A549 treated with GW870086 at 1 μM for 4 hours (cell line): ENCODE data around the gene IQCE. TPM values are rescaled to one million over a fixed set of nuclear protein-coding genes. Genes with fewer than 3 reads are reported as not detected.

ENCODE experiments used
- total RNA-seq: library from RNA; stranded (reverse); fragments of 200-300 nt; extraction: Qiagen RNA extraction; gene quantifications from 5 replicates; pipeline ENCODE4 v1.2.3, GENCODE V29; 2022; ENCODE audit warnings: low read depth

The IQCE gene
- 10.5 to 13.7 TPM (median 11.7 TPM) in 5 replicates for total RNA-seq

DNA sequence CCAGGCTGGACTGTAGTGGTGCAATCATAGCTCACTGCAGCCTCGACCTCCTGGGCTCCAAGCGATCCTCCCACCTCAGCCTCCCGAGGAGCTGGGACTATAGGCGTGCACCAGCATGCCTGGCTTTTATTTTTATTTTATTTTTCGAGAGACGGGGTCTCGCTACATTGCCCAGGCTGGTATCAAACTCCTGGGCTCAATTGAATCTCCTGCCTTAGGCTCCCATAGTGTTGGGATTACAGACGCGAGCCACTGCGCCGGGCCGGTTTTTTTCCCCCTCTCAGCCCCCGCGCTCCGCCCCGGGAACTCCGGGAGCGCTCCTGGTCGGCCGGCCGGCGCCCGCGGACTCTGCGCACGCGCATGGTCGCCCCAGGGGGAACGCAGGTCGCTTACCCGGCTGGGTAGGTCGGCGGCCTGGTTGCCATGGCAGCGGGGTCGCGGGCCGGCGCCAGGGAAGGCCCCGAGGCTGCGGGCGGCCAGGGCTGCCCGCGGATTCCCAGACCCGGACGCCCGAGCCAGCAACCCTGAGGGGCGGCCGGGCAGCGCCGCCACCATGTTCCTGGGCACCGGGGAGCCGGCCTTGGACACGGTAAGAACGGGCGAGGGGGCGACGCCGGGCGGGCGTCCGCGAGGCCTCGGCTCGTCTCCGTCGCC lies at the start of gene IQCE:
IQCE (plus strand) TSS at position 351 of the 654 bp plus-strand sequence; CDS start at position 554, 203 bp downstream.

DNA sequence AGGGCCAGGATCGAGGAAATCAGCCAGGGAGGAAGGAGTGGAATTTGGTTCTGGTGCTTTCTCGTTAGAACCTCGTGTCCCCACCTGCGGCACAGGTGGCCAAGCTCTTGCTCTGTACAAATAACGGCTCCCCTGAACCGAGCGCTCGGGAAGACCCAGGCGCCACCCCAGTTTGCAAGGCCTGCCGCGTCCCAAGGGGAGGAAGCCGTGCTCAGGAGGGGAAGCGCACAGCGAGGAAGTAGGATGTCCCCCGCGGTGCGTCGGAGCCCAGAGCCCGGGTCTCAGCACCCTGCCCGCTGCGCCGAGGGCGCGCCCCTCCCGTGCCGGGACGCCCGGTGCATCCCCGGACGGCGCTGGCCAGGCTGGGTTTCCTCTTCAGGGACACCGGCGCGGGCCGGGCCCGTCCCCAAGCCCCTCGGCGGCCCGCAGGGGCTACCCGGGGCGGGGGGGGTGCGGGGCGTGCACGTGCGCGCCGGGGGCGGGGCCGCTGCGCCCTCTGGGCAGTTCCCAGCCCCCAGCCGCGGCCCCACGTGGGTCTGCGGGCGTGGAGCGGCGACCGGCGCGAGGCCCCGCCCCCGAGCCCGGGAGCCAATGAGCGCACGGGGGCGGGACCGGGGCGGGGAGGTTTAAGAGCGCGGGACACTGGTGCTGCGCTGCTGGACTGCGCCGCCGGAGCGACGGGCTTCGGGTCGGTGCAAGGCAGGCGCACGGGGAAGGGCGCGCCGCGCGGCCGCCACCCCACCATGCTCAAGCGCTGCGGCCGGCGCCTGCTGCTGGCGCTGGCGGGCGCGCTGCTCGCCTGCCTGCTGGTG lies 39.5 kb upstream of the IQCE start, which contains the start of gene LFNG:
LFNG (plus strand) TSS at position 656 of the 812 bp plus-strand sequence; CDS start at position 744, 88 bp downstream.

DNA sequence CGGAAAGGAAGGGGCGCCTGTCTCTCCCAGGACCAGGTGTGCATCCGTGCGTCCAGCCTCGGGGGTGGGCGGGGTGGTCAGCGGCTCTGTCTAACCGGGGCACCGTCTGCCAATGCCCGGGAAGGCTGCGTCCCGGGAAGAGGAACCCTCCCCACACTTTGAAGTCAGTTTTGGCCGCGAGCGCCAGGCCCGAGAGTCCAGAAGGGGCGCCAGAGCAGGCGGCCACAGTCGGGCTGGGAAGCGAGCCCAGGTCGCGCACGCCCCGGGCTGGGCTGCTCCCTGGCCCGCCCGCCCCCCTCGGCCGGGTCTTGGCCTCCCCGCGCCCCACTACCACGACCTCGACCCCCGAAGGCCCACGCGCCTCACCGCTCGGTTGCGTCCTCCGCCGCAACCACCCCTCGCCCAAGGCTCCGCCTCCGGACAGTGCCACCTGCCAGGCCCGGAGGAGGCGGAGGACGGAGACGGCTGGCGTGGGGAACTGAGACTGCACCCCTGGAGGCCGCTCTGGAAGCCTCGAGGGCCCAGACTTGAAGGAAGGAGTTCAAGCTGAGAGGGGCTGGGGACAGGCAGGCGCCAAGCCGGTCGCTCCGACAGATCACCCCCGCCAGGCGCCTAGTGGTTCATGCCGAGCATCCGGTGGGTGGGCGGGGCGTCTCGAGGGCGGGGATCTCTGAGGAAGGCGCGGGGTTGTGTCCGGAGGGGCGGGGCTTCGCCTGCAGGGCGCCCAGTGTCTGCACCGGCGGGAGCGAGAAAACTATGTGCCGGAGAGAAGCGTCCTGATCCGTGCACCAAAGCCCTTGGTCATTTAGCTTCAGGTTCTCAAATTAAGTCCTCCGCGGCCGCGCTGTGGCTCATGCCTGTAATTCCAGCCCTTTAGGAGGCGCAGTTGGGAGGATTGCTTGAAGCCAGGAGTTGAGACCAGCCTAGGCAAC lies 3.4 kb upstream of the IQCE start, which contains the start of gene BRAT1:
BRAT1 (minus strand) TSS at position 404 of the 932 bp plus-strand sequence. CDS start 1,093 bp downstream, outside the sequence.

GRCh38 chr7:2631946-2632732 lies 73.4 kb downstream of the IQCE start, which contains the start of gene TTYH3:
TTYH3 (plus strand) TSS chr7:2631986; CDS start chr7:2632156, 170 bp downstream.

Other genes starting within 250 kb of the IQCE start
- 49.3 to 121 TPM (median 97.7 TPM) in 5 replicates for gene SNX8, start 244.5 kb upstream of the IQCE start, total RNA-seq
- gene EIF3B, start 204.2 kb upstream of the IQCE start, total RNA-seq, result 222 to 248 TPM (median 229 TPM) in 5 replicates
- gene CHST12, start 155.4 kb upstream of the IQCE start, total RNA-seq, result 9.0 to 13.4 TPM (median 12.1 TPM) in 5 replicates
- gene GRIFIN, start 82.6 kb upstream of the IQCE start, total RNA-seq, result not detected in 5 replicates
- 15.4 to 26.6 TPM (median 25.4 TPM) in 5 replicates for gene LFNG, start 39.2 kb upstream of the IQCE start, total RNA-seq
- gene BRAT1, start 3.5 kb upstream of the IQCE start, total RNA-seq, result 23.1 to 37.7 TPM (median 33.0 TPM) in 5 replicates
- gene TTYH3, start 73.0 kb downstream of the IQCE start, total RNA-seq, result 37.1 to 57.9 TPM (median 52.9 TPM) in 5 replicates
- 0.02 to 0.05 TPM (median 0.03 TPM) in 3 of 5 replicates, not detected in the others for gene AMZ1, start 129.2 kb downstream of the IQCE start, total RNA-seq